Measurements from ENCODE around the gene COLGALT1. TPM values are rescaled to one million over a fixed set of nuclear protein-coding genes. Genes with fewer than 3 reads are reported as not detected.

Gene COLGALT1
- total and polyA plus RNA-seq, 9 of the 15 experiments (the other 6 are each of a cell fraction or from before 2014, with no cell fraction given) = 4.9 to 119 (median 82.6) TPM

GRCh38 chr19:17627161-17627560, 71.7 kb downstream of the COLGALT1 start:
- H3K4me3 ChIP-seq = no peak overlapping the region
- FAIRE-seq (no peak), DNase-seq (ENCODE audit: extremely low read depth in 1 of 4, low spot score in 3 of 4) (no peak), ATAC-seq (no peak)
- ChIA-PET CTCF (ENCODE audit: low intra/inter-chr PET ratio) (no interaction called here), POLR2A (interaction anchor here (1.1 to 1.4 kb wide), 2 partner anchors 10 to 21 kb away, joined by 3 to 4 read pairs; no protein-coding TSS in a partner anchor)
- peaks cover 0 to 6% of the 10 kb centered on the region in 2 experiments; a peak in 1 of 5 replicates for H3K4me1 ChIP-seq (replicated peaks in 1 of 2; ENCODE audit: control insufficient read depth in 2 of 2, insufficient read depth in 2 of 2, low read length in 2 of 2)
- peaks cover 3 to 21% of the 10 kb centered on the region in 2 experiments; a peak in 4 of 5 replicates for H3K27me3 ChIP-seq (ENCODE audit: control insufficient read depth in 2 of 2, insufficient read depth in 2 of 2, low read length in 2 of 2)
- in situ Hi-C loops (cut with MboI) (no loop called here), intact Hi-C loops (cut with micrococcal nuclease) (no loop called here)
- no peaks in the 10 kb centered on the region for H3K79me2 ChIP-seq (ENCODE audit: control insufficient read depth, insufficient read depth, low read length)
- H3K9ac ChIP-seq (ENCODE audit: insufficient read depth in 1 of 2, low read depth in 2 of 2, low read length in 2 of 2) = no peak overlapping the region
- TF ChIP-seq RBM25 (IDR thresholded peaks at IDR 0.05; ENCODE audit: low read depth, low read length, severe bottlenecking) (peak; percentile 66), ZFP36 (IDR thresholded peaks at IDR 0.05; ENCODE audit: low read depth, low read length, partially characterized antibody) (peak; percentile 66), SMAD3 (CRISPR knock-in tag; conservative IDR thresholded peaks at IDR 0.05) (no peak), BCOR (IDR thresholded peaks at IDR 0.05) (peak; percentile 64), ADNP (tag; IDR thresholded peaks at IDR 0.05) (0 out of 2 replicates have a peak, but pooled peaks have one; percentile 34)
- no peaks in the 10 kb centered on the region; the same call in 1 of the 2 replicates for H4K20me1 ChIP-seq (replicated peaks; ENCODE audit: control insufficient read depth, insufficient read depth, low read length)
- no peaks in the 10 kb centered on the region for H3K9me1 ChIP-seq (ENCODE audit: control insufficient read depth, insufficient read depth, low read length)
- WGBS (ENCODE audit: insufficient coverage, low coverage, missing lambda C conversion rate) = 16% methylated on average over 3 of the region's 3 CpGs
- no peak overlapping the region for H3K27ac ChIP-seq (ENCODE audit: extremely low read depth, low read depth, low read length)
- H2AFZ ChIP-seq (ENCODE audit: low read depth, low read length) = no peak overlapping the region
- no TSS peak for BruUV-seq (replicated peaks)
- H3K4me2 ChIP-seq (ENCODE audit: insufficient read depth, low read length) = no peak overlapping the region
- peaks cover 2% of the 10 kb centered on the region; the same call in 1 of the 2 replicates for H3K9me3 ChIP-seq (replicated peaks; ENCODE audit: control insufficient read depth, insufficient read depth, low read depth, low read length)
- H3K36me3 ChIP-seq (ENCODE audit: control insufficient read depth, insufficient read depth, low read length) = no peaks in the 10 kb centered on the region

DNA sequence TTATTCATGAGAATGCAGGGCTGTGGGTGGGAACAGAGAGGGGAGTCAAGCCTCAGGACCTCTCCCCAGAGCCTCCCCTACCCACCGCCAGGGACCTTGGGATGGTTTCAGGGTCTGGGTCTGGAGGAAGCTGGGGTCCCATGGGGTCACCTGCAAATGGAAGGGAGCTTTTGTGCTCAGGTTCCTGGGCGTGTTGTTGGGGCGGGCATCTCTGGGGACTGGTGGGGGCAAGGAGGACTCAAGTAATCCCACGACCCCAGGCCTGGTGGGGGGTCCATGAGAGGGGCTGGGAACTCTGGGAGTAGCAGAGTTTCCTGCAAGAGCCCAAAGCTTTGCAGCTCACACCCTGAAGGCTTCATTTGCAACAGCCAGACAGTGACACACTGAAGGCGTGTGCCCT, 72.5 kb downstream of the COLGALT1 start:
- Histone ChIP-seq H2AFZ (ENCODE audit: low read depth, low read length) (no peak overlapping the region), H3K27me3 (ENCODE audit: control insufficient read depth in 2 of 2, insufficient read depth in 2 of 2, low read length in 2 of 2) (peaks cover 10 to 25% of the 10 kb centered on the region in 2 experiments; a peak in 4 of 5 replicates), H3K27ac (ENCODE audit: extremely low read depth, low read depth, low read length) (no peak overlapping the region), H3K4me1 (replicated peaks in 1 of 2; ENCODE audit: control insufficient read depth in 2 of 2, insufficient read depth in 2 of 2, low read length in 2 of 2) (peaks cover 0 to 6% of the 10 kb centered on the region in 2 experiments; a peak in 1 of 5 replicates), H4K20me1 (replicated peaks; ENCODE audit: control insufficient read depth, insufficient read depth, low read length) (no peaks in the 10 kb centered on the region; the same call in 1 of the 2 replicates), H3K9me1 (ENCODE audit: control insufficient read depth, insufficient read depth, low read length) (no peaks in the 10 kb centered on the region), H3K79me2 (ENCODE audit: control insufficient read depth, insufficient read depth, low read length) (no peaks in the 10 kb centered on the region), H3K4me3 (no peak overlapping the region), H3K9ac (ENCODE audit: insufficient read depth in 1 of 2, low read depth in 2 of 2, low read length in 2 of 2) (no peak overlapping the region), H3K4me2 (ENCODE audit: insufficient read depth, low read length) (no peak overlapping the region), H3K9me3 (replicated peaks; ENCODE audit: control insufficient read depth, insufficient read depth, low read depth, low read length) (no peaks in the 10 kb centered on the region), H3K36me3 (ENCODE audit: control insufficient read depth, insufficient read depth, low read length) (no peaks in the 10 kb centered on the region)
- 8% methylated on average over 5 of the region's 5 CpGs for WGBS (ENCODE audit: insufficient coverage, low coverage, missing lambda C conversion rate)
- POLR2A ChIA-PET = interaction anchor here (0.6 to 1.4 kb wide), 2 partner anchors 18 to 22 kb away, joined by 4 read pairs; no protein-coding TSS in a partner anchor
- FAIRE-seq = no peak
- intact Hi-C loops (cut with micrococcal nuclease) = no loop called here
- no peak for ATAC-seq
- CTCF ChIA-PET (ENCODE audit: low intra/inter-chr PET ratio) = no interaction called here
- in situ Hi-C loops (cut with MboI) = no loop called here
- DNase-seq (ENCODE audit: extremely low read depth in 1 of 4, low spot score in 3 of 4) = no peak
- BruUV-seq (replicated peaks) = no TSS peak
- TF ChIP-seq CBFB (CRISPR knock-in tag; IDR thresholded peaks at IDR 0.05) (no peak), ZNF512 (tag; IDR thresholded peaks at IDR 0.05) (no peak), PBX2 (CRISPR knock-in tag; IDR thresholded peaks at IDR 0.05; ENCODE audit: low read depth) (no peak), PBX2 (tag; conservative IDR thresholded peaks at IDR 0.05; ENCODE audit: low read depth) (no peak)
- TF ChIP-seq, protein P1, sequence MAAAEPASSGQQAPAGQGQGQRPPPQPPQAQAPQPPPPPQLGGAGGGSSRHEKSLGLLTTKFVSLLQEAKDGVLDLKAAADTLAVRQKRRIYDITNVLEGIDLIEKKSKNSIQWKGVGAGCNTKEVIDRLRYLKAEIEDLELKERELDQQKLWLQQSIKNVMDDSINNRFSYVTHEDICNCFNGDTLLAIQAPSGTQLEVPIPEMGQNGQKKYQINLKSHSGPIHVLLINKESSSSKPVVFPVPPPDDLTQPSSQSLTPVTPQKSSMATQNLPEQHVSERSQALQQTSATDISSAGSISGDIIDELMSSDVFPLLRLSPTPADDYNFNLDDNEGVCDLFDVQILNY (CRISPR knock-in tag; IDR thresholded peaks at IDR 0.05) = no peak

Data from K562 (cell line).